ENCODE results near the gene RELL1. TPM values are rescaled to one million over a fixed set of nuclear protein-coding genes. Genes with fewer than 3 reads are reported as not detected.

The RELL1 gene, protein sequence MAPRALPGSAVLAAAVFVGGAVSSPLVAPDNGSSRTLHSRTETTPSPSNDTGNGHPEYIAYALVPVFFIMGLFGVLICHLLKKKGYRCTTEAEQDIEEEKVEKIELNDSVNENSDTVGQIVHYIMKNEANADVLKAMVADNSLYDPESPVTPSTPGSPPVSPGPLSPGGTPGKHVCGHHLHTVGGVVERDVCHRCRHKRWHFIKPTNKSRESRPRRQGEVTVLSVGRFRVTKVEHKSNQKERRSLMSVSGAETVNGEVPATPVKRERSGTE
- polyA plus RNA-seq (2012; ENCODE audit: missing spikeins), result 2.0 TPM

DNA sequence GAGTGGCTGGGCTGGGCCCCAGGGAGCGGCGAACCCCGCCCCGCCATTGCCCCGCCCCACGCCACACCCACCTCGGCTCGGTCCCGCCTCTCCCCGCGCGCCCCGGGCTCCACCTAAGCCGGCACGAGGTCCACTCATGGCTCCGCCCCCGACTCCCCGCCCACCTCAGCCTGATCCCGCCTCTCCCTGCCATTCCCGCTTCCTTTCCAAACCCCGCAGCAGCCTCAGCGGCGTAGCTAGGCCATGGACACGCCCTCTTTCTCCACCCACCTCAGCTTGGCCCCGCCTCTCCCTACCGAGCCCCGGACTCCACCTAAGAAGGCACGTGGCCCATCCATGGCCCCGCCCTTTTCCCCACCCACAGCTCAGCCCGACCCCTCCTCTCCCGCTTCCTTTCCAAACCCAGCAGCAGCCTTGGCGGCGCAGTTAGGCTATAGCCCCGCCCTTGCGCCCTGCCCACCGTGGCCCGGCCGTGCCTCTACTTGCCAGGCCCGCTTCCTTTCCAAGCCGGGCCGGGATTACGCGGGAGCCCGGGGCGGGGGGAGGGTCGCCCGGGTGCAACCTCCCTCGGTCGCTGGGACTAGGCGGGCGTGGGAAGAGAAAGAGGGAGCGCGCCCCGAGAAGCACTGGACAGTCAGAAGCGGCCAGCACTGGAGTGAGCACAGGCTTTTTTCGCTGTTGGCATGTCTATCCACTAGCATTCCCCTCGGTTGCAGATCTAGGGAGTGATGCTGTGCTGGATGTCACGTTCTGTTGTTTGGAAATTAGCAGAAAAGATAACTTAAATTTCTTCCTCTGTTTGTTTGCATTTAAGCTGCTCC lies at the start of gene RELL1:
Gene RELL1 (minus strand): TSS at position 4 of the 821 bp plus-strand sequence. CDS start 89 bp downstream, outside the sequence.
- no peak for TF ChIP-seq TAF1 (IDR thresholded peaks at IDR 0.05; ENCODE audit: borderline replicate concordance, low read depth, low read length)
- no peak for TF ChIP-seq POLR2AphosphoS5 (IDR thresholded peaks at IDR 0.05; ENCODE audit: low read depth, low read length)
- TF ChIP-seq POLR2A (IDR thresholded peaks at IDR 0.05; ENCODE audit: low read depth, low read length), result no peak

DNA sequence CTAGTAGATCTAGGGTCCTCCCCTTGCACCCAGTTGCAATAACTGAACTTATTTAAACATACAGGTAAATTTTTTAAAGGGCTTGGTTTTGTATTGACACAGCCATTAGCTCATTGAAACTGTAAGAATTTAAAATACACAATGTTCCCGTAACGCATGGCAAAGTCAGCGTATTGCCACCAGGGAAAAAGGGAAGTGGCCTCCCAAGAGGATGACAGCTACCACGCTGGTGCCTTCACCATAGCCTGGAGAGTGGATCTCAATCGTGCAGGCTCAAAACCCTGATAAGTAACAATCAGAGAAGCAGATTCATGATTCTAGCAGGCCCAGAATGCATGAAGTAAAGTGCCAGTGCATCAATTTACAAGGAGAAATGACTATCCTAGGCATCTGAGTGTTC lies 49.4 kb upstream of the RELL1 start:
- no peak for DNase-seq (ENCODE audit: insufficient read length)
- TF ChIP-seq POLR2A (IDR thresholded peaks at IDR 0.05; ENCODE audit: low read depth, low read length) (no peak), POLR2AphosphoS5 (IDR thresholded peaks at IDR 0.05; ENCODE audit: low read depth, low read length) (no peak), TAF1 (IDR thresholded peaks at IDR 0.05; ENCODE audit: borderline replicate concordance, low read depth, low read length) (no peak)
- FAIRE-seq, result peak; percentile 65

More for the DNA sequence above, at the start of gene RELL1:
- DNase-seq (ENCODE audit: insufficient read length) (peak; percentile 90), FAIRE-seq (peak; percentile 99)

DNA sequence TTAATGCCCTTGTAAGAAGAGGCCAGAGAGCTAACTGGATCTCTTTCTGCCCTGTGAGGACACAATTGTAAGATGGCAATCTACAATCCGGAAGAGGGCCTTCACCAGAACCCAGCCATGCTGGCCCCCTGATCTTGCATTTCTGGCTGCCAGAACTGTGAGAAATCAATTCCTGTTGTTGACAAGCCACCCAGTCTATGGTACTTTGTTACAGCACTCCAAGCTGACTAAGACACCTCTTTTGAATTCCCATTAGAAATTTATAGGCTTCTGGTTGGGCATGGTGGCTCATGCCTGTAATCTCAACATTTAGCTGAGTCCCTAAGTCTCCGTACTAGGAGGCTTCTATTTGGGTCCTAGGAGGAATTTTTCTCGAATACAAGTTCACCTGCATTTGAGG lies 48.8 kb upstream of the RELL1 start:
- DNase-seq (ENCODE audit: insufficient read length), result no peak

DNA sequence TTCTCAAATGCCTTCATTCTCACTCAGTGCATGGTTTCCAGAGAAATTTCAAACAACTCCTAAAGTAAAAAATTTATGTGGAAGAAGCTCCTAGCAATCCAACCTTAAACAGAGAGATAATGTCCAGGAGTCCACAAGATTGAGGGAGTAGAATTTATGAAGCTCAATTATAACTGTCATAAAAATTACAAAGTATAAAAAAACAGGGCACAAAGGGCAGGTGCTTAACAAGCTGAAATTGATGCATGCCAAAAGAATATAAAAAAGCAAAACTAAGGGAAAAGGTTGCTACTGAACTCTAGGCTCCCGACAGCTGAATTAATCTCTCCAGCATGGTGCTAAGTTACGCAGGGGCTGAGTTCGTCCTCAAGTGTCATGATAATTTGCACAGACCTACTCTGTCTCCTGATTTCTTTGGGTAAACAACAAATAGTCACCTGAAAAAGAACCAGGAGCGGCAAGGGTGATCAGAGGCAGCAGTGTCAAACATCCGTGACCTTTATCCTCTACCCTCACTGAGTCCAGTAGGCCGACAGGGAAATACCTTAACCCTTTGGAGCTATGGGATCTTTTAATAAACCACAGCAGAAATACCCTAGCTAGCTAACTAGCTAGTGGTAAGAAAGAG lies 47.2 kb upstream of the RELL1 start:
- TF ChIP-seq POLR2AphosphoS5 (IDR thresholded peaks at IDR 0.05; ENCODE audit: low read depth, low read length) (no peak), POLR2A (IDR thresholded peaks at IDR 0.05; ENCODE audit: low read depth, low read length) (no peak), TAF1 (IDR thresholded peaks at IDR 0.05; ENCODE audit: borderline replicate concordance, low read depth, low read length) (no peak)
- DNase-seq (ENCODE audit: insufficient read length) (no peak), FAIRE-seq (no peak)

More for the DNA sequence above, 48.8 kb upstream of the RELL1 start:
- FAIRE-seq, result no peak
- TF ChIP-seq TAF1 (IDR thresholded peaks at IDR 0.05; ENCODE audit: borderline replicate concordance, low read depth, low read length) (no peak), POLR2AphosphoS5 (IDR thresholded peaks at IDR 0.05; ENCODE audit: low read depth, low read length) (no peak), POLR2A (IDR thresholded peaks at IDR 0.05; ENCODE audit: low read depth, low read length) (no peak)

DNA sequence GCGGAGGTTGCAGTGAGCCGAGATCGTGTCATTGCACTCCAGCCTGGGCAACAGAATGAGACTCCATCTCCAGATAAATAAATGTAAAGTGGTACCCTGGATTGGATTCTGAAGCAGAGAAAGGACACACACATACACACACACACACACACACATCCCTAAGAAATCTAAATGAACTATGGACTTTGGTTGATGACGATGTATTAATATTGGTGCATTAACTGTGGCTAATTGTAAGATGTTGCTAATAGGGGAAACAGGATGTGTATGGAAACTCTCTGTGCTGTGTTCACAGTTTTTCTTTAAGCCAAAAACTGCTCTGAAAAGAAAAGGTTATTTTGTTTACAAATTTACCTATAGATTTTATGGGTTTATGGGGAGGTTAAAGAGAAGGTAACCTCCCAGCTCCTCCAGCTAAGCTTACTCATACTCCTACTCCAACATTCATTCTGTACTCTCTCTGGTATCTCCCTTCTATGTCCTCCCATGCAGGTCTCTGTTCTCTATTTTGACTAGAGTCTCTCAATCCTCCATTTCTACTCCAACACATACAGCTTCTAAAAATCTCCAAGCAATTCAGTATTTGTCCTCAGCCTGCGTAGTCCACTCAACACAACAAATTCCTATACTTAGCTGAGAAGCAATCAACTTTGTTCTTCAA lies 46.5 kb upstream of the RELL1 start:
- DNase-seq (ENCODE audit: insufficient read length) (no peak), FAIRE-seq (no peak)
- no peak for TF ChIP-seq POLR2AphosphoS5 (IDR thresholded peaks at IDR 0.05; ENCODE audit: low read depth, low read length)
- no peak for TF ChIP-seq TAF1 (IDR thresholded peaks at IDR 0.05; ENCODE audit: borderline replicate concordance, low read depth, low read length)
- no peak for TF ChIP-seq POLR2A (IDR thresholded peaks at IDR 0.05; ENCODE audit: low read depth, low read length)

DNA sequence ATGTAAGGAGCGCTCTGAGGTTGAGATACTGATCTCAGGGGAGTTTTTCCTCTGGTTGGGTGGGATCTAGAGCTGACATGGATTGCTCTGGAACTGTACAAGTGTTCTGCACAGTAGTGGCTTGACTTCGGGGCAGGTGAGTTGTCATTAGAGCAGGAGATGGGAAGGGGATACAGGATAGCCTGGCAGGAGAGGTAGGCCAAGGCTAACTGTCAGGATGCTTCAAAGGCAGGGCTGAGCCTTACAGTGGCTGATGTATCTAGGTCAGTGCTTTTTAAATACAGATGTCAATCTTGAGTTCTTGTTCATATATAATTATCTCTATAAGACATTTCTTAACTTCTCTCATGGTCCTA lies 43.5 kb upstream of the RELL1 start:
- FAIRE-seq (no peak), DNase-seq (ENCODE audit: insufficient read length) (no peak)
- no peak for TF ChIP-seq POLR2A (IDR thresholded peaks at IDR 0.05; ENCODE audit: low read depth, low read length)
- TF ChIP-seq TAF1 (IDR thresholded peaks at IDR 0.05; ENCODE audit: borderline replicate concordance, low read depth, low read length), result no peak
- no peak for TF ChIP-seq POLR2AphosphoS5 (IDR thresholded peaks at IDR 0.05; ENCODE audit: low read depth, low read length)

DNA sequence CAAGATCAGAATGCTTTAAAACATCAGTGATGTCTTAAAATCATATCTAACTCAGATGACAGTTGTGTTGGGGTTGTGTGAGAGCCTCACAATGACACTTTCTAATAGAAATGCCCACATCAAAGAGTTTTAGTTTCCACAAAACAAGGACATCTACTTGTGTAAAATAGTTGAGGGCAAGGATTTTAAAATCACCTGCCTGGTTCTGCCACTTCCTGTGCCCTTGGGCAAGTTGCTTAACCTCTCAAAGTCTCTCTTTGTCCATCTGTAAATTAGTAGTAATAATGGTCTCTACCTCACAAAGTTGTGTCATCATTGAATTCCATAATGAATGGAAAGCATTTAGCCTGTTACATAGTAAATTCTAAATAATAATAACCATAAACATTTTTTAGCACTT lies 41.9 kb upstream of the RELL1 start:
- no peak for DNase-seq (ENCODE audit: insufficient read length)

DNA sequence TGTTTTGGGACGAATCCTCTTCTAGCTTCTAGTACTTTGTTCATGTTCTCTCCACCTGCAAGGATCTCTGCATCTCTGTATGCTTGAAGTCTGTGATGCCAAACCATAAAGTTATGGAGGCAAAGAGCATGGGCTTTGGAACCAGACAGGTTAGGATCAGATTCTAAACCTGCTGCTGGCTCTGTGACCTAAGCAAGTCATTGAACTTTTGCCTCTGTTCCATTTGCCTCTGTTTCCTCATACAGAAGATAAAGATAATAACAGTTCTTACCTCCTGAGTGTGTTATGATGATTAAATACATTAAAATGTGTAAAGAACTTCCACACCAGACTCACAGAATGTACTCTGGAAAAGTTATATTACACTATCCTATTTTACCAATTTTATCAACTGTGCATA lies 41.5 kb upstream of the RELL1 start:
- FAIRE-seq, result no peak

More for the DNA sequence above, 41.9 kb upstream of the RELL1 start:
- no peak for TF ChIP-seq TAF1 (IDR thresholded peaks at IDR 0.05; ENCODE audit: borderline replicate concordance, low read depth, low read length)
- no peak for TF ChIP-seq POLR2AphosphoS5 (IDR thresholded peaks at IDR 0.05; ENCODE audit: low read depth, low read length)
- no peak for TF ChIP-seq POLR2A (IDR thresholded peaks at IDR 0.05; ENCODE audit: low read depth, low read length)
- no peak for FAIRE-seq

DNA sequence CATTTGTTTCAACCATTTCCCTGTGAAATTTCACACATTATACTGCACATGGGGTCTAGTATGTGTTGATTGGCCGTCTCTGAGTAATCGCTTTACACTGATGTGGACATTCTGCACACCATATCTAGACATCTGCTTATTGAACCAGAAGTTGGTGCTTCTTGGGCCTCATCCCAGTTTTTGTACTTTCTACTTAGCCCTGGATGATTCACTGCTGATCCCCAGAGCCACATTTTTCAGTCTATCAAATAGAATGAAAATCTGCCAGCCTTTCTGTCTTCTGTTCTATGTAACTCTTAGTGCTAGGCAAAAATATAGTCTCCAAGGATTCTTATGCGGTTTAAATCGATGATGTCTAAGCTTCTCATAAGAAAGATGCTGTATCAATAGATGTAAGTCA lies 40.5 kb upstream of the RELL1 start:
- FAIRE-seq, result no peak
- TF ChIP-seq TAF1 (IDR thresholded peaks at IDR 0.05; ENCODE audit: borderline replicate concordance, low read depth, low read length) (no peak), POLR2AphosphoS5 (IDR thresholded peaks at IDR 0.05; ENCODE audit: low read depth, low read length) (no peak), POLR2A (IDR thresholded peaks at IDR 0.05; ENCODE audit: low read depth, low read length) (no peak)

More for the DNA sequence above, 41.5 kb upstream of the RELL1 start:
- no peak for DNase-seq (ENCODE audit: insufficient read length)
- TF ChIP-seq POLR2AphosphoS5 (IDR thresholded peaks at IDR 0.05; ENCODE audit: low read depth, low read length), result no peak
- no peak for TF ChIP-seq POLR2A (IDR thresholded peaks at IDR 0.05; ENCODE audit: low read depth, low read length)
- TF ChIP-seq TAF1 (IDR thresholded peaks at IDR 0.05; ENCODE audit: borderline replicate concordance, low read depth, low read length), result no peak

DNA sequence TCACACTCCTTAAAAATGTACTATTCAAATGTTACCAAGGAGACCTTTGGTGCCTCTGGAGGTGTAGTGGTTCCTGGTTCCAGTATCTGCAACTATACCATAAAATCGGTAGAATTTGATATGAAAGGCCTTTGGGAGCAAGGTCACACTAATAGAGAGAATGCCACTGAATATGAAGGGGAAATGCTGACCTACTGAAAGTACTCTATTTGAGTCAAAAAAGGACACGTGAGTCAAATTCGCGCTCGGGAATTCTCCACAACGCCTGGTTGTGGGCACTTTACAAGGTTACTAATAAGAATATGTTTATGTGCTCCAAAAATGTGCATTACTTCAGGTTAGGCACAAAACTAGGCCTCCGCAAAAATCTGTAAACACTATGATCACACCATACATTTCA lies 39.5 kb upstream of the RELL1 start:
- no peak for TF ChIP-seq POLR2AphosphoS5 (IDR thresholded peaks at IDR 0.05; ENCODE audit: low read depth, low read length)
- TF ChIP-seq POLR2A (IDR thresholded peaks at IDR 0.05; ENCODE audit: low read depth, low read length), result no peak
- TF ChIP-seq TAF1 (IDR thresholded peaks at IDR 0.05; ENCODE audit: borderline replicate concordance, low read depth, low read length), result no peak
- DNase-seq (ENCODE audit: insufficient read length), result no peak
- peak; percentile 61 for FAIRE-seq

More for the DNA sequence above, 40.5 kb upstream of the RELL1 start:
- no peak for DNase-seq (ENCODE audit: insufficient read length)

DNA sequence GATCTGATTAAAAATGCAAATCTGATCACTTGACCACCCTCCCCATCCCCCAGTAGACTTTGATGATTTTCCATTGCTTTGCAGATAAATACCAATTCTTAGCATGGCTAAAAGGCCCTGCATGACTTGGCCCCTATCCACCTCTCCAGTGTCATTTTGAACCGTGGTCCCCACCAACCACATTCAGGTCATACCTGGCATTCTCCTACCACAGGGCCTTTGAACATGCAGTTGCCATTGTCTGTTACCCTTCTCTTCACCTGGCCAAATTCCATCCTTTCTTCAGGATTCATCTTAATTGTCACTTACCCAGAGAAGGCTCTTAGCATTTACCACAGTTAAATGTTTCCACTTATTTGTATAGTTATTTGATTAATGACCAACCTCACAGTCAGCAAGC lies 36.9 kb upstream of the RELL1 start:
- no peak for DNase-seq (ENCODE audit: insufficient read length)
- FAIRE-seq, result peak; percentile 51
- TF ChIP-seq POLR2A (IDR thresholded peaks at IDR 0.05; ENCODE audit: low read depth, low read length) (no peak), POLR2AphosphoS5 (IDR thresholded peaks at IDR 0.05; ENCODE audit: low read depth, low read length) (no peak), TAF1 (IDR thresholded peaks at IDR 0.05; ENCODE audit: borderline replicate concordance, low read depth, low read length) (no peak)

Measured in GM12892 (cell line).